Hematopoietic multipotent progenitor cell (in vitro differentiated cells): ENCODE results near the gene COTL1. TPM values are rescaled to one million over a fixed set of nuclear protein-coding genes. Genes with fewer than 3 reads are reported as not detected.

Source experiments
- DNase-seq, 3 donors: peaks; one replicate each; pipeline ENCODE4 v3.0.0-alpha.2; 2011 to 2015; ENCODE audit warnings: low read depth in 2 of 3, low spot score in 2 of 3
- total RNA-seq: library from RNA; depleted of rRNA; stranded (reverse); fragments of >200 nt; gene quantifications from one replicate; pipeline ENCODE4 v1.2.3, GENCODE V29; 2012

COTL1 gene
- total RNA-seq, 1 donor: 31.8 TPM

DNA sequence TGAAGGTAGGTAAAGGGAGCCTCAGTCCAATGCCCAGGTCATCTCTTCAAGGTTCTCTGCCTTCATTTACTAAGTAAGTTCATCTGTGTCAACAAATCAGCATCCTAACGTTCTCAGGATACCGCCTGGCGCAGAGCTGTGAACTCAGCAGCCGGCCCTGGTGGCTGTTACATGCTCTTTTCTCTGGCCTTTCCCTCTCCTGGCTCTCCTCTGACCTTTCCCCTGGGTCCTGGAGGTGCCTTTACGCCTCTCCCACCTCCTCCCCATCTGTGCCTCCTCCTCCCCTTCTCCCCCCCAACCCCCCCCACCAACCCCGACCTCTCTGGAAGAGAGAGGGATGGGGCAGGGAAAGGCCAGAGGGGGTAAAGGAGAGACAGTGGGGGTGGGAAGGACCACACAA, 19.5 kb downstream of the COTL1 start:
- DNase-seq: no peak

DNA sequence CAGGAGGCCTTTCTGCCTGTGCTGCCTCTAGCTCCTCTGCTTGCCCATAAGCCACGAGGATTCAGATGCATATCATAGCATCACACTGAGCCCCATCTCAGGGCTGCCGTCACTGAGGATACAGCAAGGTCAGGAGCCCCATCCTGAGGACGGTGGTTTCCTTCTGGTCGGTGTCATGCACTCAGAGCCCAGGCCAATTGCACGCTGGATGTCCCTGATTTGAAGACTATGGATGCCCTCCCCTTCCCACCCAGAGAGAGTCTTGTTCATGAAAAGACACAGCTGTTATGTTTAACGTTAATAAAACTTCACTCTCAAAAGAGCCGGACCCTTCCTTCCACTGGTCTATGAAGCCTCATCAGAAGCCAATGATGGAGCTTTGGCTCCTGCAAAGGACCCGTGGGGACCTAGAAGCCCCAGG, 19.9 kb downstream of the COTL1 start:
- DNase-seq: no peak

DNA sequence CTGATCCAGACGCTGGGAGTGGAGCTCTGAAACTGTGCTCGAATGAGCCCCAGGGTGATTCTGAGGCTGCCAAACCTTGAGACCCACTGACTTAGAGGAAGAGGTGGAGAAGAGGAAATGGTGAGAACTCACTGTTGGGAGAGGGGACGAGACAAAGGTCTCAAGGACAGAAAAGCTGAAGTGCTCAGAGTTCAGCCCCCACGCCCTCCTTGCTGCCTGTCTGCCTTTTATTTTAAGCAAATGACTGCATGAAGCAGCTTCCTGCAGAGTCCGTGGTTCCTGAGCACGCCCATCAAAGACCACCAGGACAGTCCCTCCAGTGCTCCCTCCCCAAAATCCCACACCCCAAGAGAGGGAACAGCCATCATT, 20.4 kb downstream of the COTL1 start:
- no peak for DNase-seq

DNA sequence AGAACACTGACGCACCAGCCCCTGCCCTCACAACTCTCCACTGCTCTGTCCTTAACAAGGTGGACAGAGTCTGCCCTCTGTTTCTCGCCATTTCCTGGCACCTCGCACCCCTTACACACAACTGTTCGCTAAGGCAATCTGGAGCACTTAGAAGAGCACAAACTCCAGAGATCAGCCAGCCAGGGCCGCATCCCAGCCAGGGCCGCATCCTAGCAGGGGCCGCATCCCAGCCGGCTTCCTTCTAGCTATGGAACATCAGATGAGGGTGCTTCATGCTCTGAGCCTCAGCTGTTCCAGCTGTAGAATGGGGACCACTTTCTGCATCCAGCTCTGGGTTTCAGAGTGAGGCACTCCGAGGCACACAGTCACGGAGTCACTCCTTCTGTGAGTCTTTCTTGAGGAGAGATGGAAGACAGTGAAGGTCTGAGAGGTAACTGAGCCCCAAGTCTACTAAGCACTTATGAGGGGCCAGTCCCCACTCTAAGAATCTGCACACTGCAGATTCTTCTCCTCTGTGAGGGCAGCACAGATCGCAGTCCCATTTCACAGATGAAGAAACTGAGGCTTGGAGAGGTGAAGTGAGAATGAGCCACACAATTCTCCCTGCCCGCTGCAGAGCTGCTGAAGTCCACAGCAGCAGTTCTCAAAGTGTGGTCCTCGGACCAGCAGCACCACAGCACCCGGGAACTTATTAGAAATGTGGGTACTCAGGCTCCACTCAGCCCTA, 20.9 kb downstream of the COTL1 start:
- DNase-seq: no peak

DNA sequence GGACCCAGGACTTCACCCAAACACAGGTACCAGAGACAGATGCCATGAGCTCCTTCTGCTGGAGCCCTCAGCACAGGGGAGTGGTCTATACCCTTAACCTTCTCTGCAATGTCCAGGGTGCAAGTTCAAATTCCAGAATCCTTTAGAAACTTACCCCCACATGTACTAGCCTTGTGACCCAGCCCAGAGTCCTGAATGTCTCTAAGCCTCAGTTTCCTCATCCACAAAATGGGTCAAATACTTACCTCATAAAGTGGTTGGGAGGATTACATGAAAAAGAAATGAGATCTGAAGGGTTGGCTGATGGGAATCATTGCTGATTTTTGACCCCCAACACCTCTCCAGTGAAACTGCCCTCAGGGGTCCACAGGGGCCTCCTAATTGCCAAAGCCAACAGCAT, 21.7 kb downstream of the COTL1 start:
- no peak for DNase-seq

DNA sequence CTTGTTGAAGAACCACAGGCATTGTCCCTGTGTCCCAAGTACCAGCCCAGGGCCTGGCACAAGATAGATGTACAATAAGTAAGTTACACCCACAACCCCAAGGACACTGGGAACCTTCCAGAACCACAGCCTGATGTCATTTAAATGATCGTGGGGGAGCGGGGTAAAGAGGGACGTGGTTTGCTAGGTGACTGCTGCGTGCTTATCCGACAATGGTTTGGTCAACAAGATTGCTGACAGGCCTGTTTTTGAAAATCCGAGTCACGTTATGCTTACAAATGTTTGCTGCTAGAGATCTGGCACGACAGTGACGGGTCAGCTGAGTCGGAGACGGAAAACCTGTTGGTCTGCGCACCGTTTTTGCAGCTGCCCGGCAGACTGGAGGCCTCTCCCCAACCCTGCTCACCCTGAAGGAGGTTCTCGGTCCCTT, 22.8 kb downstream of the COTL1 start:
- no peak for DNase-seq

DNA sequence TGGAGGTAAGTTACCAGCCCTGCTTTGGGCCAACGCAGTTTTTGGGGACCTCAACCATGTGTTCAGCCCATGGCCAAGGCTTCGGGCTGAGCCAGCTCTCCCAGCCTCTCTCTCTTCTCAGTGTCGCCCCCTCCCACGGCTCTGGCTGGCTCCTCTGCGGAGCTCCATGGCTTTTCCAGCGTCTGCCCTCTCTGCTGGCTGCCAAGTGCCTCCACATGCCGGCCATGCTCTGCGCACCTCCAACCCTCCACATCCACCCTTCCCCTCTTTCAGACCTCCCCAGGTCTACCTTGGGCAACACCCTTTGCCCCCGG, 23.2 kb downstream of the COTL1 start:
- no peak for DNase-seq

DNA sequence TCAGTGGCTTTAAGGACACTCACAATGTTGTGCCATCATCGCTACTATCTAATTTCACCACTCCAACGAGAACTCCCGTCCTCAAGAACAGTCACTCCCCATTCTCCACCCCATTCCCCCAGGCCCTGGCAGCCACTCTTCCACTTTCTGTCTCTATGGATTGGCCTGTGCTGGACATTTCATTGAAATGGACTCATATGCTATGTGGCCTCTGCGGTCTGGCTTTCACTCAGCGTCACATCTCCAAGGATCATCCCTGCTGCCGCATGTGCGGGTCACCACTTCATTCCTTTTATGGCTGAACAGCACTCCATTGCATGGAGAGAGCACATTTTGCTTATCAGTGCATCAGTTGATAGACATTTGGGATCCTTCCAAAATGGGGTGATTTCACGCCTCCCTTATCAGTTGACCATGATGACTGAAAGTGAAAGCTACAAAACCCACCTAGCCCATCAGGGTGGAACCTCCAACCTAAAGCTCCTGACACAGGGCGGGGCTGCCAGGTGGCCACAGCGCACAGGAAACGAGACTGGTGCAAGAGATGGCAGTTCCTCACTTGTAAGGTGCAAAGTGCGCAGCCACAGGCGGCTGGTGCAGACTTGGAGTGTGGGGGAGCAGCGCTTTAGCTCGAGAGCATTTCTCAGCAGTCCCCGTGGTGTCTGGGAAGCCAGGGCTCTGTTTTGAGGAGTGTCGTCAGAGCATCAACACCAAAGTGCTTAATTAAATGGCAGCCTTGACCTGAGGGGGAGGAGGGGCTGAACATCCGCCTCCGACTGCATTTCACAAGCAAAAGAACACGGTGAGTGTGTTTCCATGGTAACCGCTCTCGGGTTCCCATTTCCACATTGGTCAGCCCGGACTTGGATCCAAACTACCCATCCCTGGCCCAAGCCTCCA, 23.8 kb downstream of the COTL1 start:
- DNase-seq: peak in 1 of 3 donors; percentile 61

DNA sequence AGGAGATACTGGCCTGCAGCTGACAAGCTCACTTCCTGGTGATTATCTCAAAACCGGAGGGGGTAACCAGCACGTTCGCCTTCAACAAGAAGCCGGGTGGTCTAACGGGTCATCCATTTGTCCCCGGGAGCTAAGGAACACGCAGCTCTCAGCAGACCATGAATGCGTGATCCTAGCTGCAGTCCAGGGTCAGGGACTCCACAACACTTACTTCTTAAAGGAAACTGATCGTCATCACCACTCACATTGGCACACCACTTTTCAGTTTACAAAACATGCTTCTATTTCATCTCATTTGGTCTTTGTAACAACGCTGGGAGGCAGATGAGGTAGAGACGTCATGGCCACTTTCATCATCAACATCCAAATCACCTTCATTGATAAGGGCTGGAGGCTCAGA, 25.2 kb downstream of the COTL1 start:
- no peak for DNase-seq

DNA sequence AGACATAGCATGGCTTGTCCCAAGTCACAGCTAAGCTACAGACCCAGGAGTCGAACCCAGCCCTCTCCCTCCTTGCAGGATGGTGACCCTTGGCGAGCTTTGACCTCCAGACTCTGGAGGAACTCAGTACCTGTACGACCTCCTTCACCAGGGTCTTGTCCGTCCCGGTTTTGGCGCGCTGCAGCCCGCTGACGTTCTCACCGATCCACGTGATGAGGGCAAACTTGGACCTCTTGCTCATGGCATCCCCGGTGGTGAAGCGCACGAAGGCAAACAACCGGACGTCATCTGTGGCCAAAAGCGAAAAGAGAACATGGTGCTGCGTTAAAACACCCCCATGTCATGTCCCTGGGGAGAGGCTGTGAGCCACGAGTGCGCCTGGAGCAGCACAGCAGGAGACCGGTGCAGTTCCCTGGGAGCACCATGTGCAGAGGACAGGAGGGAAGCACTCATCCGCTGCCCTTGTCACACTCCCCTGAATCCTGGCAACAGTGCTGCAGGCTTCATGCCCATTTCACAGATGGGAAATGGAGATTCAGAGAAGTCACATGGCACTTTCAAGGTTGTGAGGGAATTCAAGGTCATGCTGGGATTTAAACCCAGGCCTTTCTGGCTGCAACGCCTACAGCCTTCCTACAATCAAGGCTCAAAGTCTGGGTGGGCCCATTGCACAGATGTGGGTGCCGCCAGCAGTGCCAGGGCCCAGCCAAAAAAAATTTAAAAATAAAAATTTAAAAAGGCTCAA, 27.7 kb downstream of the COTL1 start:
- no peak for DNase-seq

DNA sequence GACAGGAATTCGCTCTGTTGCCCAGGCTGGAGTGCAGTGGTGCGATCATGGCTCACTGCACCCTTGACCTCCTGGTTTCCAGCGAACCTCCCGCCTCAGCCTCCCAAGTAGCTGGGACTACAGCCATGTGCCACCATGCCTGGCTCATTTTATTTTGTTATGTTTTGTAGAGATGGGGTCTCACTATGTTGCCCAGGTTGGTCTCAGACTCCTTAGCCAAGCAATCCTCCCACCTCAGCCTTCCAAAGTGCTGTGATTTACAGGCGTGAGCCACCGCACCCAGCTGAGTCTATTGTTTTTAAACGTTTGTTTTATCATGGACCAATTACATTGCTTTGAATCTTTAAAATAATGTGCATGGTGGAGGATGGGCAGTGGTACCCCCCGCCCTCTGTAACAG, 28.9 kb downstream of the COTL1 start:
- no peak for DNase-seq

DNA sequence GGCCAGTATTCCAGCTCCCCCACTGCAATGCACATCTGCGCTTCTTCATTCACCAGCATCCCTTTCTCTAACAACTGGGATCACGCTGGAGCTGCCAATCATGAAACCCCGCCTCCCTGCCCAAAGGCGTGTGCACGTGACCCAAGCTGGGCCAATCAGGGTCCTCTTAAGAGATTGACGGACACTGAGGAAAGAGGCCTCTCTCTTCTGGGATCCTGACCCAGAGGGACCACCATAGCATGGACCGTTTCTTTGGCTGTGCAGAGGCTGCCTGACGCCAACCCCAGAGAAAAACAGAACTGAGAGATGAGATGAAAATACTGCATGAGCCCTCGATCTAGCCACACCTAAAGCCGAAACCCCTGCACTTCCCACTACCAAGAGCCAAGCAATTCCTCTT, 32.0 kb downstream of the COTL1 start:
- no peak for DNase-seq

DNA sequence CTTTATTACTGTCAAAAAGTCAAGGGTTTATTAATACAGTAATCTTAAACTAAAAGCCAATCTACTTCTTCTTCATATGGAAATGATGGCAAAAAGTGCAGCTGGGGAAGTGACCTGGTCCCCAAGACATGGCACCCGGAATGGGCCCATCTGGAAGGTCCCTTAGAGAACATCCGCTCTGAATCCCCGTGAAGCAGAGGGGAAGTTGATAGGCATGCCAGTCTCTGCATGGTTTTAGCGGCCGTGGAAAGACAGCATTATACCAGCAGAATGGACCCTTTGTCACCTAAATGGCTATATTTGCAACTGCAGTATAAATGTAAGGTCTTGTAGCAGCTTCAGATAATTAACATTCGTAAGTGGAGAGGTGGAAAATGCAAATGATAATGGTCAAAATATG, 32.4 kb downstream of the COTL1 start:
- no peak for DNase-seq

DNA sequence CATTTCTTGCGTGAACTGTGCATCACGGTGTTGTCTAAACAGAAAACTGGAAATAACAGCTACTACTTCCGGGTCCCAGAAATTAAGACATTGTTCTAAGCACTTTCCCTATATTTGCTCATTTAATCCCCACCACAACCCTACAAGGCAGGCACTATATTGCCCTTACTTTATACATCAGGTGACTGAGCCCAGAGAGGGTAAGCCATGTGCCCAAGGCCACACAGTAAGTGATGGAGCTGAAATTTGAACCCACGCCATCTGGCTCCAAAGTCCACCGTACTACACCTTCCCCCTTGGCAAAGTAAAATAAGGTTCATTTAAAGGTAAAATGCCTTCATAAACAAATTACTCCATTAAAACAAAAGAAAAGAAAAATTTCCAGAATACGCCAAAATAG, 33.2 kb downstream of the COTL1 start:
- no peak for DNase-seq

DNA sequence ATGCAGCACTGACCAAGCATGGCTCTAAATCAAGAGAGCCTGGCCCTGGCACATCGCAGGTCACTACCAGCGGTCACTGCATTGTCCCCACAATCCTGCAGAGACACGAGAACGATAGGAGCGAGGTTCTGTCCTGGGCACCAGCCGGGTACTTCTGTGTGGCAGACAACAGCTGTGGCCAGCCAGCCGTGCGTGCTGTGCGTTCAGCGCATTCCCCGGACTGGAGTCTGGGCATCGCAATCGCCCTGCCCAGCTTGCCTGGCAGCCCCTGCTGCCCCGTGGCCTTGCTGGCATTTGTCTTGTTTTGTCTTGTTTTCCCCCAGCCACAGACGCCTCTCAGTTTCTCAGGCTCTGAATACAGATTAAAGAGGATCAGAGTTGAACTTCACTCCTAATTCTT, 33.9 kb downstream of the COTL1 start:
- no peak for DNase-seq

DNA sequence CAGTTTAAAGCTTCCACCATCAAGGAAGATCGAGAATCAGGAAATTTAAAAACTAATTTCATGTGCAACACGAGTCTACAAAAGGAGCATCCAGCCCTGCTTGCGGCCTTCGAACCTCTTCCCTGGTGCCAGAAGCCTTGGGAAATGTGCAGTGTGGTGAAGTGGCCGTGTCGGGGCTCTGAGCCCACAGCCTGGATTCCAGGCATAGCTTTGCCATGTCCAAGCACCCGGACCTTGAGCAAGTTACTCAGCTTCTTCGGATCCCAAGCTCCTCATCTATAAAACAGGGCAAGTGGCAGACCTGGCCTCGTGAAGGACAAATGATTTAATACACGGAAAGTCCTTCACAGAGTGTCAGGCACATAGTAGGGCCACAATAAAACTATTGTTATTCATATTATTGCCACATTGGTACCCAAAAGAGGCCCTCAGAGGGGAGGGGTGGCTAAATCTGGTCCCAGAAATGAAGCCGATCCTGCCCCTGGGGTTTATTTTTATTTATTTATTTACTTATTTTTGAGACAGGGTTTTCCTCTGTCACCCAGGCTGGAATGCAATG, 34.8 kb downstream of the COTL1 start:
- no peak for DNase-seq

DNA sequence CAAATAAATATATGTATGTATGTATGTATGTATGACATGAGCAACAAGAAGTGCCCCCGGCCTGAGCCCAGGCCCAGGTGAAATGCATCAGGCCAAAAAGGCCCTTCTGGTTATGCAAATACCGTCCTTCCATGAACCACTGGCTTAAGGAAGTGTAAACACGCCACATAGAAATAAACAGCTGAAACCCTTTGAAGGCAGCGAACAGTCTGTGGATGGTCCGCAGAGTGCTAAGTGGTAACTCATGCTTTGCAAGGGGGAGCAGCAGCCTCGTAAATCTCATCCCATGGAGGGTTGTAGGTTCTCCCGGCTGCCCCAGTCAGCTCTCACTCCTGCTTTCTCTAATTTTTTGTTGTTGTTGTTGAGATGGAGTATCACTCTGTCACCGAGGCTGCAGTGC, 36.7 kb downstream of the COTL1 start:
- no peak for DNase-seq

DNA sequence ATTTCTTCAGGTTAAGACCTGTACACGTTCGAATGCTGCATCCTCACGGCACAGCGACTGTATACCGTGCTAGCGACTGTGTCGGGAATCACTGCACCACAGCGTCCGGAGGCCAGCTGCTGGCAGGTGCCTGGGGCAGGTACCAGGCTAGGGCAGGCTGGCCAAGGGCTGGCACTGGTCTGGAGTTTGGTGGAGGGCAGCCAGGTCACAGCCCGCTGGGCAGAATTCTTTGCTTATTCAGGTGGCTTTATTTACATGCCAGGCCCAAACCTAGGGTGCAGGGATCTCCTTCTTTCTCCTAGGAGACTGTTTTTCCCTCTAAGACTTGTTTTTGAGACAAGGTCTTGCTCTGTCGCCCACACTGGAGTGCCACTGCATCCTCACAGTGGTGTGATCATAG, 37.9 kb downstream of the COTL1 start:
- DNase-seq: no peak

DNA sequence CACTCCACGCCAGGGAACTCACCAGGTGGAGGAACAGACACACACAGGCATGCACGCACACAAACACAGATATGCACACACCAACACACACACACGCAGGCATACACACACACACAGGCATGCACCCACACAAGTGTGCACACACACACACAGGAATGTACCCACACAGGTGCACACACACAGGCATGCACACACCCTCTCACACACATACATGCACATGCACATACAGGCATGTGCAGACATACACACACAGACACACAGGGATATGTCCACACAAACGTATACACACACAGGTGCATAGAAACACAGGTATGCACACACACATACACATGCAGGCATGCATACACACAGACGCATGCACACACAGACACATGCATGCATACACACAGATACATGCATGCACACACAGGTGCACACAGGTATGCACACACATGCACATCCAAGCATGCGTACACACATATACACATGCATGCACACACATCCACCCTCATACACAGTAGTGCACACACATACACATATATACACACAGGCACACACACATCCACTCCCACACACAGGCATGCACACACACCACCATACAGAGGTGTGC, 39.2 kb downstream of the COTL1 start:
- DNase-seq: no peak

DNA sequence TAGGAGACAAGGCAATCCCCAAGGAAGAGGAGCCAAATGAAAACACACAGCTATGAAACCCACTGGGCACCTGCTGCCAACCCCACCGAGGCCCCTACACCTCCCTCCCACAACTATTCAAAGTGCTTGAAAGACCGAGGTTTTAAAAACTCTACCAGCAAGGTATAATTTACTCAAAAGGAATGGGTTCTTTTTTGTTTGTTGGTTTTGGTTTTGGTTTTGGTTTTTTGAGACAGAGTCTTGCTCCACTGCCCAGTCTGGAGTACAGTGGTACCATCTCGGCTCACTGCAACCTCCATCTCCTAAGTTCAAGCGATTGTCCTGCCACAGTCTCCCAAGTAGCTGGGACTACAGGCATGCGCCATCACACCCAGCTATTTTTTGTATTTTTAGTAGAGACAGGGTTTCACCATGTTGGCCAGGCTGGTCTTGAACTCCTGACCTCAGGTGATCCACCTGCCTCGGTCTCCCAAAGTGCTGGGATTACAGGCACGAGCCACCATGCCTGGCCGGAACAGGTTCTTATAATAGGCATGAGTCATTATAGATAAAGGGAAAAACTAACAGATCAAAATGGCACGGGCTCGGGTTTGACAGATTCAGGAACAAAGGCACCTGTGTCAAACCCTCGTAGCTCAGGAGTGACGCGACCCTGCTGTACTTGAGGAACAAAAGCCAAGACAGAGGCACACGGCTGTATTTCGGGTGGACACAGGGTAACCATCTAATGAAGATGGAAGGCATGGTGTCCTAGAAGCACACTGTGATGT, 40.7 kb downstream of the COTL1 start:
- no peak for DNase-seq
